ENCODE results near the gene PTCH2.
"Not testable (repeated sequence)": the region's sequence is repeated elsewhere in the genome, so short reads cannot be mapped to it uniquely, and the experiment has no call there.

Gene PTCH2

DNA sequence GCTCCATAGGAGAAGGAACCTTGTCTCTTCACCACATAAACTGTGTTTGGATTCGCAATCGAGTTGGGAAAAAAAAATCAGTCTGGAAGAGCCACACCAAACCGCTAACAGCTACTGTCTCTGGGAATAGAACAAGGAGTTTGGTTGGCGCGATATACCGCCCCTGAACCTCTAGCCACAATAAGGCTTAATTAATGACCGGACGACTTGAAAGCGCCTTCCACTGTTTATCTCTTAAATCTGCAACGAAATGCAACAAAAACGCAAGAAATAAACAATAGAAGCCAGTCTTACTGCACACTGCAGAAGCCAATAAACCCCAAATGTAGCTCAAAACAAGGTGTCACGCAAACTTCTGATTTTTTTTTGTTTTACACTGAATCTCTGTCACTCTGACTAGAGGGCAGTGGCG, 23.9 kb downstream of the PTCH2 start:
- DNase-seq (ENCODE audit: low read depth) = no peak

DNA sequence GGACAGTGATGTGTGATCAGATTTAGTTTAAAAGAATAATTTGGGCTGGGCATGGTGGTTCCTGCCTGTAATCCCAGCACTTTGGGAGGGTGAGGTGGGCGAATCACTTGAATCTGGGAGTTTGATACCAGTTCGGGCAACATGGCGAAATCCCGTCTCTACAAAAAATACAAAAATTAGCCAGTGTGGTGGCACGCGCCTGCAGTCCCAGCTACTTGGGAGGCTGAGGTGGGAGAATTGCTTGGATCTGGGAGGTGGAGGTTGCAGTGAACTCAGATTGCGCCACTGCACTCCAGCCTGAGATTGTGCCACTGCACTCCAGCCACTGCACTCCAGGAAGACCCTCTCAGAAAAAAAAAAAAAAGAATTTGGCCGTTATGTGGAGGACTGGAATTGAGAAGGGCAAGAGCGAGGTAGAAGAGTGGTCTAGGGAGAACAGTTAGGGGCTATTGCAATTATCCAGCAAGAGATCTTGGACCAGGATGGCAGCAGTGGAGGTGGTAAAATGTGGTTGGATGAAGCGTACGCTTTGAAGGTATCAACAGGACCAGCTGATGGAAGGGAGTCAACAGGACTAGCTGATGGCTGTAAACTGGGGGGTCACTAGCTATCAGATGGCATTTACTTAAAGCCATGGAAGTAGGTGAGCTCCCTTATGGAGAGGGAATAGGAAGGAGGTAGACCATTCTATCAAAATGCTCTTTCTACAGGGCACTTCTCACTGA, 25.1 kb downstream of the PTCH2 start:
- no peak for DNase-seq (ENCODE audit: low read depth)

DNA sequence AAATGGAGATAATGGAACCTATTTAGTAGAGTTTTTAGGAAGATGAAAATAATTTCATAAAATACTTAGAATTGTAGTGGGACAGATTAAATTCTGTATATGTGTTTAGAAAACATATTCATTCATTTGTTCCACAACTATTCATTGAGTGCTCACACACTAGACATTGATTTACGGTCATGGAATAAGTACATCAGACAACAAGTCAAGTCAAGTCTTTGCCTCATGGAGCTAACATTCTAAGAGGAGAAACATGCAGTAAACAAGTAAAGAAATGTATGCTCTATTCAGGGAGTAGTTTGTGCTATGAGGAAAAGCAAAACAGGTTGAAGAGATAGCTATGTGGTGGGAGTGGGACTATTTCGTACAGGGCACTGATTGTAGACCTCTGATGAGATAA, 25.7 kb downstream of the PTCH2 start:
- DNase-seq (ENCODE audit: low read depth) = no peak

DNA sequence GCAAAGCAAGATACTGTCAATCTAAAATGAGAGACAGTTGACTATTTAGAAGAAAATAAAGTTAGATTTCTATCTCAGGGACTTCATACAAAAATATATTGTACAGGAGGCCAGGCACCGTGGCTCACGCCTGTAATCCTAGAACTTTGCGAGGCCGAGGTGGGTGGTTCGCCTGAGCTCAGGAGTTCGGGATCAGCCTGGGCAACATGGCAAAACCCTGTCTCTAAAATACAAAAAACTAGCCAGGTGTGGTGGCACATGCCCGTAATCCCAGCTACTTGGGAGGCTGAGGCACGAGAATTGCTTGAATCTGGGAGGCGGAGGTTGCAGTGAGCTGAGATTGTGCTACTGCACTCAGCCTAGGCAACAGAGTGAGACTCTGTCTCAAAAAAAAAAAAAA, 27.1 kb downstream of the PTCH2 start:
- DNase-seq (ENCODE audit: low read depth) = not testable (repeated sequence)

DNA sequence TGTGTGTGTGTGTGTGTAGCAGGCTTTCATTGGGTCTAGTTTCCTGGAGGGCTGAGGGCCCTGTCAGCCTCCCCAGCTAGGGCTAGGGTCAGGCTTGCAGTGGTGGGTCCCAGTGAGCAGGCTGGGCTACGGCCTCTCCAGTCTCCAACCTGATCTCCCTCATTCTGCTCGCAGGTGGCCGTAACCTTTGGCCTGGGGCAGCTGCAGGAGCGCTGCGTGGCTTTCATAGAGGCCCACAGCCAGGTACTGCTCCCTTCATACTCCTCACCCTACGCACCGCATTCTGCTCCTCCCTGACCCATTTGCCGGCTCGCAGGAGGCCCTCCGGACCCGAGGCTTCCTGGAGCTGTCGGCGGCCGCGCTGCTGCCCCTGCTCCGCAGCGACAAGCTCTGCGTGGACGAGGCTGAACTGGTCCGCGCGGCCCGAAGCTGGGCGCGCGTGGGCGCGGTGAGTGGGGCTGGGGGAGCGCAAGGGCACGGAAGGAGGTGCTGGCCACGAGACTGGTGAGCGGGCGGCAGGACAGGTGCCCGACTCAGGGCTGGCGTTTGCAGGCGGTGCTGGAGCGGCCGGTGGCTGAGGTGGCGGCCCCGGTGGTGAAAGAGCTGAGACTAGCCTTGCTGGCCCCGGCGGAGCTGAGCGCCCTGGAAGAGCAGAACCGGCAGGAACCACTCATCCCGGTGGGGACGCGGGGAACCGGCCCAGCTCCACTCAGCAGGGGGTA, 30.1 kb downstream of the PTCH2 start:
- no peak for DNase-seq (ENCODE audit: low read depth)

DNA sequence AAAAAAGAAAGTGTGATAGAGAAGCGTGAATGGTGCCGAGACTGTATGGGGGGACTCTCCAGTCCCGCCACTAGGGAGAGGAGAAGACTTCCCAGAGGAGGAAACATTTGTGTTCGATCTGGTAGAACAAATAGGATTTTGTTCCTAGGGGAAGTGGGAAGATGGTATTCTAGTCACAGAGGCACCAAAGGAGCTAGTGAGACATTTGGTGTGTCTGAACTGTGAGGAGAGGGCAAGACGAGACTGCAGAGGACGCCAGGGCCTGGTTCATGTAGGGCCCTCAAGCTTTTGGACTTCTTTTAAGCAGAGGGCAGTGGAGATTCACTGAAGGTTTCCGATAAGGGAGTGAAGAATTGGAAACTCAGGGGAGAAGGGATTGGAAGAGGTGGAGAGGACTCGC, 31.8 kb downstream of the PTCH2 start:
- no peak for DNase-seq (ENCODE audit: low read depth)

DNA sequence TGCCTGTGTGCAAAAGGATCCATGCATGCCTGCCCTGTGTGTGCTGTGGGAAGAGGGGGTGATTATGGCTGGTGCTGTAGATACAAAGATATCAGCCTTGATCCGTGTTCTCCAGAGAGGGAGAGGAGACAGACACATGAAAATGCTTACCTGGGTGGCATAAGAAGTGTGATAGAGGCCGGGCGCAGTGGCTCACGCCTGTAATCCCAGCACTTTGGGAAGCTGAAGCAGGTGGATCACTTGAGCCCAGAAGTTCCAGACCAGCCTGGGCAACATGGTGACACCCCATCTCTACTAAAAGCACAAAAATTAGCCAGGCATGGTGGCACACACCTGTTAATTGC, 32.3 kb downstream of the PTCH2 start:
- not testable (repeated sequence) for DNase-seq (ENCODE audit: low read depth)

DNA sequence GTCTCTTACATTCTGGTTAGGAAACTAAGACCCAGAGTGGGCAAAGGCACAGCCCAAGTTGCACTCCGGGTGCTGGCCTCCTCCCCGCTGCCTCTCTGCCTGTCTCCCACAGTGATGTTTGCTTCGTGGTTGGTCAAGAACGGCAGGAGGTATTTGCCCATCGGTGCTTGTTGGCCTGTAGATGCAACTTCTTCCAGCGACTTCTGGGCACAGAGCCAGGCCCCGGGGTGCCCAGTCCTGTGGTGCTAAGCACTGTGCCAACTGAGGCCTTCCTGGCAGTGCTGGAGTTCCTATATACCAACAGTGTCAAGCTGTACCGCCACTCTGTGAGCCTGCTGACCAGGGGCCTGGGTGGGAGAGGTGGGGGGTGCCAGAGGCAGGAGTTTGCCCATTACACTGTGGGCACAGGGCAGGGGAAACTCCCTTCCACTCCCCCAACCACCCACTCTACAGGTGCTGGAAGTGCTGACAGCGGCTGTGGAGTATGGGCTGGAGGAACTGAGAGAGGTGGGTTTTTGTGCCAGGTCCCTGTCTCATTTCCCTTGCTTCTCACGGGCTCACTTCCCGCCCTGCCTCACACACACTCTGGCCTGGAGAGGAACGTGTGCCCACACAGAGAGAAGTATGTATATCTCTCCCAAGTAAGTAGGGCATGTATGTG, 32.8 kb downstream of the PTCH2 start:
- no peak for DNase-seq (ENCODE audit: low read depth)

DNA sequence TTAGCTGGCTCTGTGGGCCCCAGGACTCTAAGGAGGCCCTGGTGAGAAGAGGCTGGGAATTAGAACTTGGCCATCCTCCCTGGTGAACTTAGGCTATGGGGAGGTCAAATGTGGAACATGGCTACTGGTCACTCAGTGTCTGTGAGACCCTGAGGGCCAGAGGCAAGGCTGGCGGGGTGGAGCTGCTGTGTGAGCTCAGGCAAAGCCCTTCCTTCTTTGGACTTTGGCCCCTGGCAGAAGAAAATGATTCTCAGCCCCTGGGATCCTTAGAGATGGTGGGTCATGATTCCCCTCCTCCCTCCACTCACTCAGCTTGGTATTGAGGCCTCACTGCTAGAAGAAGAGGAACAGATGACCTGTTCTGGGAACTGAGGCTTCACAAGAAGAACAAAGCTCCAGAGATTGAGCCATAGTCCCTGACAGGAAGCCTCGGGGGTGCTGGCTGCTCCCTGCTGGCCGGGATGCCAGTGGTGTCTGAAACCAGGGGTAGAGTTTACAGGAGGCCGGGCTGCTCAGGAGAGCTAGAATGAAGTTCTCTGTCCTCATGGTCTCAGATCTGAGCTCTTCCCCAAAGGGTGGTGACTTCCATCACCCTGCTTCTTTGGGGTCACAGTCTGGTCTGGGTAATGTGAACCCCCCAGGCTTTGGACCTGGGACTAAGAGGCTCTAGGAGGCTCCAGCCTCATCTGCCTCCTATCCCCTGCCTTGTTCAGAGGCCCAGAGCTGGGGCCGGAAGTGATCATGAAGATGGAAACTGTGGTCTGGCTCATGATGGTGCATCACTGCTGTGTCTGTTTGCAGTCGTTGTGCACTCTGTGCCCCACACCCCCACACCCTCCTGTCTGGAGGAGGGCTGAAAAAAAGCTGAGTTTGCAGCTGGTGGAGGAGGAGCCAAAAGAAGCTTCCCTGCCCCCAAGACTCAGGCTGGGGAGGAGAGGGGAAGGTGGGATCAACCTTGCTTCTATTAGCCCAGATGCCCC, 33.8 kb downstream of the PTCH2 start:
- DNase-seq (ENCODE audit: low read depth) = peak; percentile 73

DNA sequence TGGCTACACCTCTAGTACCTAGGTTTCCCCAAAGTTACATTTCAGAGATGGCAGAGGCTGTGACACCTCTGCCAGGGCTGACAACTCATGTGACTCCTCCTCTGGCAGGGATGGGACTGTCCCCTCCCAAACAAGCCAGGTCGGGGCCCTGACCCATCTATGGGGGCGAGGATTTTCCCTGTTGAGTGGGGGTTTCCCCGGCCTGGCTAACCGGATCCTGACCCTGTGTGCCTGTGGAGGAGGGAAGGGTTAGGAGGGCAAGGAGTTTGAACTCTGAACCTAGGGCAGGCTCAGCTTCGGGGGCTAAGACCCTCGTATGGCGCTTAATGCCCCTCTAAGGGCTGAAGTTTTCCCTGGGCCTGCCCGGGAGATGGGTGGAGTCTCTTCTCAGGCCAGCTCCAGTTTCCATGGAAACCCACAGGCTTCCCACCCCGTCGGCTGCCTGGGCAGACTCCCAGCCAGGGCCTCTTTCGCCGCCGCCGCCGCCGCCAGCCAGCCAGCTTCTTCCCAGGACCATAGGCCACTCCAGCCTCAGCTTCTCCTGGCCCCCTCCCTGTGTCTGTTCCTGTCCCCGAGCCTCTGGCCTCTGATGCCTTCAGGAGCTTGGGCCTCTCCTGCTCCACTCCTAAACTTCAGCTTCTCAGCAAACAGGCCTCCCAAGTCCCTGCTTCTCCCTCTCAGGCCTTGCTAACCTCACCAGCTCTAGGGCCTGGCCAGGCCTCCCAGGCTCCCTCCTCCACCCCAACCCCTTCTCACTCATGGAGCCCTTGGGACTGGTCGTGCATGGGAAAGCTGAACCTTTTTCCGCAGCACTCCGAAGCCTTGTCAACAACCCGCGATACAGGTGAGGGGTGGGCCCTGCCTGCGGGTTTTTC, 34.8 kb downstream of the PTCH2 start, which contains the start of gene BTBD19:
TSS of gene BTBD19 (plus strand) at position 461 of the 875 bp plus-strand sequence. CDS start at position 759, 298 bp downstream.
- peak; percentile 88 for DNase-seq (ENCODE audit: low read depth)

DNA sequence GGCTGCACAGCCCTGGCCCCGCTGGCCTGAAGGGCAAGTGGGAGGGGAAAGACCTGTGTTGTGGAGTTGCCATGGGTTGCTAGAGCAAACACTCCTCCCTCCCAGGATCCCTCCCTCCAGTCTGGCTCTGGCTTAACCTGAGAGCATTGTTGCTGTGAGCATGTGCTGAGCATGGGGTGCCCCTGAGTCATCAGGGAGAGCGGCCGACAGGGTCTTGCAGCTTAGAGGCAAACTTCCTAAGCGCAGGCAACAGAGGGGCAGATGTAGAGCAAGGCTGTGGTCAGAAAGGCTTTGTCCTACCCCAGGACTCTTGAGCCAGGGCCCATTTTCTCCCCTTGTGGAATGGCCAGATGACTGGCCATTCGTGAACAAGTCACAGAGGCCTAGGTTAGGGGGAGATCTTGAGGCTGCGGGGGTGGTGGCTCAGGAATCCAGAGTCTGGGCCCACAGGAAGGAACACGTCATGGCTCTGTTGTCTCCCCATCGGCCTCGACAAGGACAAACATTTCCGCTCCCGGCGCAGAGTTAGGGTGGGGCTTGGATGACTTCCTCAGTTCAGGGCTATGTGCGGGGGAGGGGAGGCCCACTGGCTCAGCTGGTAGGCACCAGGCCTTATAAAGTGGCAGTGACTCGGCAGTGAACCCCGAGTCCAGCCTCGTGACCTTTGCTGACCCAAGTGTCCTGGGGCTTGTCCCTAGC, 35.5 kb downstream of the PTCH2 start:
- DNase-seq (ENCODE audit: low read depth) = peak; percentile 100

DNA sequence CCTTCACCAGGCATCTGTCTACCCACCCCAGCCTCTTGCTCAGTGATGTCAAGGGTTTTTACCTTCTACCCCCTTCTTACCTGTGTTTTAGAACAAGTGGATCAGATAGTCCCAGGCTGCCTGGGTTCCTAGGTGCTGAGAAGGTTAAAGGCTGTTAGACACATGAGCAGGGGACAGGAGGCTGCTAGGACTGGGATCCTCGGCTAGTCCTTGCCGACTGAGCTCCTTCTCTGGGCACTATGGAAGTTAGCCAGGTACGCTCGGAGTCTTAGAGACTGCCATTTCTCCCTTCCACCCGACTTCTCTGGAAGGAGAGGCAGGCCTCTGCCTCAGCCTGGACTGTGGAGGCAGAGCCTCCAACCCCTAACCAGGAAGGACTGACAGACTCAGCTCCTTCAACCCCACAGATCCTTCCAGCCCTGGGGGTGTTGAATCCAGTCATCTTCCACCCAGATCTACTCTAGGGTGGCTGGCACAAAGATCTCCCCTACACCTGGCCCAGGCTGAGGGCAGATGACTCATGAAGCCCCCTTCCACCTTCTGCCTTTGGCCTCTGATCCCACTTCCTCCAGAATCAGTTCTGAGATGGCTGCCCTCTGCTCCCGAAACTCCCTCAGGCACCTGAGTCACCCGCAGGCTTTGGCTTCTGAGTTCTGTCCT, 36.2 kb downstream of the PTCH2 start, which contains the start of gene DYNLT4:
TSS of gene DYNLT4 (minus strand) at position 648 of the 660 bp plus-strand sequence. CDS start 683 bp downstream, outside the sequence.
- DNase-seq (ENCODE audit: low read depth) = no peak

DNA sequence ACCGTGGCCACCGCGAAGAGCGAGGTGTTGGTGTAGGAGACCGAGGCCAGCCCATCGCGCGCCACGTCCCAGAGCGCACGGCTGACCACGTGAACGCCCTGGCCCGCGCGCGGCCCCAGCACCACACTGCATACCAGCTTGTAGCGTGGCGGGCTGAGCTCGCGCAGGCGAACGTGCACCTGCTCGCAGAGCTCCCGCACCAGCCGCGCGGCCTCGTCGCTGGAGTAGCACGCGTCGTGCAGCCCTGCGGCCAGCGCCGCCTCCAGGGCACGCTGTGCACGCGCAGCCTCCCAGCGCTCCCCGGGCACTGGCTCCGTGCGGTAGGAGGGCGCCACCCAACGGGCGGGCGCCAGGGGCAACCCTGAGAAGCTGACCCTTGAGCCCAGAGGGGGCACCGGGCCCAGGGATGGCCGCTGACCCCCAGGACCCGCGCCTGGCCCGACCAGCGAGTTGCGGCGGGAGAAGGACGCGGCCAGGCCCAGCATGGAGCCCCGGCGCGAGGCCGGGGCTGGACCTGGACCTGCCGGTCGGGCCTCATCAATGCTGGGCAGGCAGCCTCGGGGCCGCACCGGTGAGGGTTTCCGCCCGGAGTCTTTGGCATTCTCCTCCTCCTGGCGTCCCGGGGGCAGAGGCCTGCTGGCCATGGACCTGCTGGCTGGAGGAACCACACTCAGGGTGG, 36.9 kb downstream of the PTCH2 start:
- DNase-seq (ENCODE audit: low read depth) = no peak

DNA sequence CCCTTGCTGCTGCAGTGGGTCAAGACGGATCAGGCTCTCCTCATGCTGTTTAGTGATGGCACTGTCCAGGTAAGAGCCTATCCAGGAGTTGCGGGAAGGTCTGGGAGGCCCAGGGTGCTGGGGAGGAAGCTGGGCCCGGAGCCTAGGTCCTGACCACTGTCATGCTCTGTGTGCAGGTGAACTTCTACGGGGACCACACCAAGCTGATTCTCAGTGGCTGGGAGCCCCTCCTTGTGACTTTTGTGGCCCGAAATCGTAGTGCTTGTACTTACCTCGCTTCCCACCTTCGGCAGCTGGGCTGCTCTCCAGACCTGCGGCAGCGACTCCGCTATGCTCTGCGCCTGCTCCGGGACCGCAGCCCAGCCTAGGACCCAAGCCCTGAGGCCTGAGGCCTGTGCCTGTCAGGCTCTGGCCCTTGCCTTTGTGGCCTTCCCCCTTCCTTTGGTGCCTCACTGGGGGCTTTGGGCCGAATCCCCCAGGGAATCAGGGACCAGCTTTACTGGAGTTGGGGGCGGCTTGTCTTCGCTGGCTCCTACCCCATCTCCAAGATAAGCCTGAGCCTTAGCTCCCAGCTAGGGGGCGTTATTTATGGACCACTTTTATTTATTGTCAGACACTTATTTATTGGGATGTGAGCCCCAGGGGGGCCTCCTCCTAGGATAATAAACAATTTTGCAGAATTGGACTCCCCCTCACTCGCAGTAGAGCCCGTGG, 37.6 kb downstream of the PTCH2 start:
- DNase-seq (ENCODE audit: low read depth) = no peak

DNA sequence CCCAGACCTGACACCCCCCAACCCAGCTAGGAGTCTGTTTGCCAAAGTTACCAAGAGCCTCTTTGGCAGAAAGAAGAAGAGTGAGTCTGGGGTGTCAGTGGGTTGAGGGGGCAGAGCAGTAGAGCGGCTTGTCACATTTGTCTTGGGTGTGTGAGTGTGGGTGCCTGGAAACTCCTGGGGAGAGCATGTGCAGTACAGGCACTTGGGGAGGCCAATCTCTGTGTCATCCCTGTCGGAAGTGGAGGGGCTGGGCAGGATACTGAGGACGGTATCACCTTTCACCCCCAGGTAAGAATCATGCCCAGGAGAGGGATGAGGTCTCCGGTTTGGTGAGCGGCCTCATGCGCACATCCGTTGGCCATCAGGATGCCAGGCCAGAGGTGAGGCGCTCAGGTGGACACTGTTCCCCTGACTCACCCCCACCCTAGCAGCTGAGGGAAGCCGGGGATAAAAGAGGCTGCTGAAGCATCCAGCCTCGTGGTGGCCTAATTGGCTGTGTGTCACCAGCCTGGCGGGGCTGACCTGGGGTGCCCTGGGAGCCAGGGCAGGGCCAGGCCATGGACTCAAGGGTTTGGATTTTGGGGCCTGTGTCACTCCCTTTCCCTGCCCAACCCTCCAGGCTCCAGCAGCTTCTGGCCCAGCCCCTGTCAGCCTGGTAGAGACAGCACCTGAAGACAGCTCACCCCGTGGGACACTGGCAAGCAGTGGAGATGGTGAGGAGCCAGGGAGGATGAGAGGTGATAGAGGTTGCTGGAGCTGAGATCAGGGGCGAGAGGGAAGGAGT, 39.5 kb downstream of the PTCH2 start:
- DNase-seq (ENCODE audit: low read depth) = no peak

DNA sequence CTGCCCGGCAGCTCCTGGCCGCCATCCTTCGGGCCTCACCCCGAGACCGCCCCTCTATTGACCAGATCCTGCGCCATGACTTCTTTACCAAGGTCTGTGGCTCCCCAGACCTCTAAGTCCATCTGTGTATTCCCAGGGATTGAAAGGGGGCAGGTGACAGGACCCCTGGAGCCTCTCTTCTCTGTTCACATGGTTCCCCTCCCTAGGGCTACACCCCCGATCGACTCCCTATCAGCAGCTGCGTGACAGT, 40.1 kb downstream of the PTCH2 start:
- DNase-seq (ENCODE audit: low read depth) = no peak

DNA sequence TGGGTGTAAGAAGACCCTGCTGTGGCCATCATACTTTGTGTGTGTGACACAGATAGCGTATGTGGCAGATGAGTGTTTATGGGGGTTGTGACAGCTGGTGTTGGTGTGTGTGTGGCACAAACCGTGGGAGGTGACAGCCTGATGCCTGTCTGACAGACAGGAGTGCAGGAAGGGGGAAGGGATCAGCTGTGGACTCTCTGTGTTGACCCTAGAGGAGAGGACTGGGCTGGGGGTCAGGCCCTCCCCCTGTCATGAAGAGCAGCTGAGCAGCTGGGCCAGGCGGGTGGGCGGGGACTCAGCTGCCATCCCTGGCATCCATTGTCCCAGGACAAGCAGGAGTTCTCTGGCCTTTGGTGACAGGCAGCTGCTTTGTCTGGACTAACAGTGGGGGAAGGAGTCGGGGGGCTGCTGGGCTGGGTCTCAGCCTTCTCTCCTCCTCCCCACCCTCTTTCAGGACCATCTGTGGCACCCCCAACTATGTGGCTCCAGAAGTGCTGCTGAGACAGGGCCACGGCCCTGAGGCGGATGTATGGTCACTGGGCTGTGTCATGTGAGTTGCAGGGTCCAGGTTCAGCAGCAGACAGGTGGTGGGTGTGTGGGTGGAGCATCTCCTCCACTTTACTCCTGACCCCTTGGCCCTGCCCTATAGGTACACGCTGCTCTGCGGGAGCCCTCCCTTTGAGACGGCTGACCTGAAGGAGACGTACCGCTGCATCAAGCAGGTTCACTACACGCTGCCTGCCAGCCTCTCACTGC, 40.6 kb downstream of the PTCH2 start:
- DNase-seq (ENCODE audit: low read depth) = no peak
